Measurements from ENCODE around the gene NUMBL.
"Not testable (repeated sequence)": the region's sequence is repeated elsewhere in the genome, so short reads cannot be mapped to it uniquely, and the experiment has no call there.

Gene NUMBL

GRCh38 chr19:40626918-40627317 lies 63.5 kb downstream of the NUMBL start:
- no peak for DNase-seq

GRCh38 chr19:40625406-40626120 lies 64.9 kb downstream of the NUMBL start:
- no peak for DNase-seq

- not testable (repeated sequence) for DNase-seq
These were observed 65.9 kb downstream of the NUMBL start for GRCh38 chr19:40624369-40625153.

GRCh38 chr19:40623403-40624251 lies 66.8 kb downstream of the NUMBL start:
- no peak for DNase-seq

- DNase-seq, result no peak
These were observed 67.7 kb downstream of the NUMBL start for GRCh38 chr19:40622773-40623075.

GRCh38 chr19:40621966-40622772 lies 68.3 kb downstream of the NUMBL start:
- DNase-seq, result no peak

GRCh38 chr19:40621283-40621682 lies 69.2 kb downstream of the NUMBL start:
- no peak for DNase-seq

- DNase-seq, result no peak
These were observed 70.3 kb downstream of the NUMBL start for GRCh38 chr19:40620161-40620485.

GRCh38 chr19:40619333-40620160 lies 70.9 kb downstream of the NUMBL start:
- no peak for DNase-seq

GRCh38 chr19:40617961-40618360 lies 72.5 kb downstream of the NUMBL start:
- no peak for DNase-seq

- no peak for DNase-seq
These were observed 73.5 kb downstream of the NUMBL start for GRCh38 chr19:40616941-40617340.

- DNase-seq, result no peak
These were observed 74.3 kb downstream of the NUMBL start for GRCh38 chr19:40616178-40616577.
